HCT116 (cell line): ENCODE measurements around the gene WBP1L. TPM values are rescaled to one million over a fixed set of nuclear protein-coding genes. Genes with fewer than 3 reads are reported as not detected.

Experiments
- CEBPB ChIP-seq: IDR thresholded peaks from 2 replicates; pipeline ENCODE4 v1.6.1; 2012; ENCODE audit warnings: low read depth
- CTCF ChIP-seq, 3 experiments: fragments of 200-600 bp in 1 of 3; sonication (generic) in 1 of 3; IDR thresholded peaks in 2 of 3; conservative IDR thresholded peaks in 1 of 3; 2 replicates each; pipeline ENCODE4 v1.5.1; 2012 to 2017; ENCODE audit warnings: low read depth in 2 of 3, low read length in 2 of 3, antibody characterized with exemption in 1 of 3, borderline replicate concordance in 1 of 3, control low read depth in 1 of 3, mild to moderate bottlenecking in 1 of 3, mixed read lengths in 1 of 3, mixed run types in 1 of 3, moderate library complexity in 1 of 3; ENCODE audit not compliant: insufficient read depth in 1 of 3
- ELF1 ChIP-seq: IDR thresholded peaks from 2 replicates; pipeline ENCODE4 v1.6.1; 2012; ENCODE audit warnings: low read depth, borderline replicate concordance
- EZH2phosphoT487 ChIP-seq: fragments of 200-600 bp; IDR thresholded peaks from 2 replicates; pipeline ENCODE4 v1.6.1; 2018; ENCODE audit warnings: antibody characterized with exemption, borderline replicate concordance
- MAX ChIP-seq: IDR thresholded peaks from 2 replicates; pipeline ENCODE4 v1.6.1; 2012
- SIN3A ChIP-seq: IDR thresholded peaks from 2 replicates; pipeline ENCODE4 v1.6.1; 2012; ENCODE audit warnings: low read depth
- SRF ChIP-seq: IDR thresholded peaks from 2 replicates; pipeline ENCODE4 v1.6.1; 2012; ENCODE audit warnings: low read depth
- ZFX ChIP-seq: fragments of 450-650 bp; IDR thresholded peaks from 2 replicates; pipeline ENCODE4 v1.6.1; 2017
- ZNF274 ChIP-seq: fragments of 200-500 bp; sonication (Bioruptor generic); IDR thresholded peaks from 2 replicates; pipeline ENCODE4 v1.6.1; 2014; ENCODE audit warnings: mild to moderate bottlenecking, low read depth, low read length, inconsistent platforms
- total RNA-seq: library from RNA; stranded (reverse); gene quantifications from one replicate; pipeline ENCODE4 v1.2.1, GENCODE V29; 2021; ENCODE audit not compliant: unreplicated experiment

The WBP1L gene
- total RNA-seq, 1 experiment from 2014 or later: 25.2 TPM

GRCh38 chr10:102865620-102866019 lies 121.9 kb downstream of the WBP1L start (continued):
- no peak for TF ChIP-seq CTCF (IDR thresholded peaks at IDR 0.05 in 2 of 3, conservative IDR thresholded peaks at IDR 0.05 in 1 of 3; ENCODE audit: borderline replicate concordance in 1 of 3, insufficient read depth in 1 of 3, low read depth in 2 of 3, low read length in 2 of 3)
- no peak for TF ChIP-seq SRF
- no peak for TF ChIP-seq MAX
- no peak; the same call in 1 of the 2 replicates for TF ChIP-seq CEBPB
- no peak for TF ChIP-seq ZNF274
- TF ChIP-seq ZFX: no peak
- TF ChIP-seq ELF1: no peak
- TF ChIP-seq SIN3A: no peak
- no peak for TF ChIP-seq EZH2phosphoT487

Other genes with a start within 250 kb of the WBP1L start
- 94.2 TPM for gene ACTR1A, start 241.2 kb upstream of the WBP1L start, total RNA-seq
- gene SUFU, start 240.0 kb upstream of the WBP1L start, total RNA-seq: 18.8 TPM
- gene TRIM8, start 99.5 kb upstream of the WBP1L start, total RNA-seq: 91.6 TPM
- gene ARL3, start 29.6 kb upstream of the WBP1L start, total RNA-seq: 13.3 TPM
- 22.9 TPM for gene SFXN2, start 29.3 kb upstream of the WBP1L start, total RNA-seq
- gene CYP17A1, start 93.5 kb downstream of the WBP1L start, total RNA-seq: 4.0 TPM
- 15.9 TPM for gene BORCS7, start 110.3 kb downstream of the WBP1L start, total RNA-seq
- 0.79 TPM for gene AS3MT, start 125.5 kb downstream of the WBP1L start, total RNA-seq
- 23.1 TPM for gene CNNM2, start 174.3 kb downstream of the WBP1L start, total RNA-seq